SK-MEL-5 (cell line): Measurements from ENCODE around the gene AIF1L. TPM values are rescaled to one million over a fixed set of nuclear protein-coding genes. Genes with fewer than 3 reads are reported as not detected.

Experiments used
- DNase-seq: peaks from one replicate; pipeline ENCODE4 v3.0.0-alpha.2; 2016; ENCODE audit warnings: low read depth, low spot score
- in situ Hi-C: cut with HindIII; loops from 2 replicates; pipeline ENCODE4 v1.10.0; 2016; ENCODE audit warnings: low sequenced_read_pairs, high pct_unique_total_duplicates, low pct_unique_long_range_greater_than_20kb
- total RNA-seq: library from RNA; depleted of rRNA; stranded (reverse); fragments of >200 nt; shearing (Covaris generic); gene quantifications from 2 replicates; pipeline ENCODE4 v1.2.3, GENCODE V29; 2014

The AIF1L gene
- total RNA-seq, 1 experiment from 2014 or later, result 32.7 TPM

DNA sequence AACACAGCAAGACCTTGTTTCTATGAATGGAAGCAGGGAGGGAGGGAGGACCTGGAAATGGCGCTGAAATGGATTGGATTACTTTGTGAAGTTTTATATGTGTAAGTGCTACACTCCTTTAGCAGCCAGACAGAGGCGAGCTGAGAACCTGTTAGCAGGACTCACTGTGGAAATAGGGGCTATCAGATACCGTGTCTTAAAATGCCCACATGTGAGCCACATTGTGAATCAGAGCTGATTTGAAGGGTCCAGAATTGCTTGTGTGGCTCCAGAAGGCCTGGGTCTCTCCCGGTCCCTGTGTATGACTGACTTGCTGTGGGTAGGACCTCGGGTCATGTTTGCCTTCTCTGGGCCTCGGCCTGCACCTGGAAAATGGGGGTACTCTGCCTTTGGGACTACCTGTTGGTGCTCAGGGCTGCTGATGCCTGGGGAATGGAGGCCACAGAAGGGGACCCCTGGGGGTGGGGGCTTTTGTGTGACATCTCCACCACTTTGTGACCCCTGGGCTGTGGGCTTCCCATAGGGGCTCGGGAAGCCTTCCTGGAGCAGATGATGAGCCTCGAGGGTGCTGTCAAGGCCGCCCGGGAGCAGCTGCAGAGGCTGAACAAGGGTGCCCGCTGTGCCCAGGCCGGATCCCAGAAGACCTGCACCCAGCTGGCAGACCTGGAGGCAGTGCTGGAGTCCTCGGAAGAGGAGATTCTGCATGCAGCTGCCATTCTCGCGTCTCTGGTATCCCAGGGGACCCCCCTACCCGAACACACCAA is 24.0 kb upstream of the AIF1L start:
- in situ Hi-C loops, result no loop called here
- DNase-seq, result no peak

DNA sequence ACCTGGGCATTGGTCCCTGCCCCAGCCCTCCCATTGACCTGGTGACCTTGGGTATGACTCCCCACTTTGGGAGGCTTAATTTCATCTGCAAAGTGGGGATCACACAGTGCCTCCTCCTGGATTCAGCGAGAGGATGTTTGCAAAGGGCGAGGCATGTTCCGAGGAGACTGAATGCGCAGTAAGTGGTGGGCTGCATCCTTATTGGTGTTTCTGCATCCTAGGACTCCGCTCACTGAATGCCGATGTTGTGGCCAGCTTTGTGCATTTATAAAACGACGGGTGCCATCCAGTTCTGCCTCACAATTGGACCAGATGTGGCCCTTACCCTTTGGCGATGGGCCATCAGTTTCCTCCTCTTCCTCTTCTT is 23.5 kb upstream of the AIF1L start:
- in situ Hi-C loops, result no loop called here
- no peak for DNase-seq

DNA sequence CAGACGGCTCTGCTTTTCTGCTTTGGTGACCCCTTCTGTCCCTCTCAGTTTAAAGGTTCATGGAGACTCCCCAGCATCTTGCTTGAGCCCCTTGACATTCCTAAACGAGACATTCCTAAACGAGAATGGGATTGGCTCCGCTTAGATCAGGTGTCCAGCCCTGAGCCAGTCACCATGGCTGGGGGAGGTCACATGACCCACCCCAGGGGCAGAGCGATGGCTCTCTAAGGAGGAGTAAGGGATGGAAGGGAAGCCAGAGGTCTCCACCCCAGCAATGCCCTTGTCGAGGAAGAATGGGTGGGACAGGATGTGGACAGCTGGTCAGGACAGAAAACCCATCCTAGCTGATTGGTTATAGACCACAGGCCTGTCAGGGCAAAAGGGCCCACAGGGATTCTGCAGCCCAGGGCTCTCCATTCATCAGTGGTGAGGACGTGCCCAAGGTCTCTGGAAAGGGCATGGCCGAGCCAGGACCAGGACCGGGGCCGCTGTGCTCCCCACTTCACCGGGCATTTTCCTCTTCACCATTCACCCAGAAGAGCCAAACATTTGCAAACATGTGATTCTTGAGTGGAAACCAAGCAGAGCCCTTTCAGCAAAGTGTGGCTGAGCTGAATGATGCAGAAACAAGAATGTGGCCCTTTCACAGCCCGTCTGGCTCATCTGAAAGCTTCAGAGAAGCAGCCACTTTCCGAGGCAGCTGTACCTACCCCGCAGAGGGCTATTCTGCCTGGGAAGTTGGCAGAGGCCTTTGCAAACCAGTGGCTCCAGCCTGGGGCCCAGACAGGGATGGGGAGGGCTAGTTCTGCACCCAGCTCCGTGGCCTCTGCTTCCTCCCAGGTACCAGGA is 19.8 kb upstream of the AIF1L start:
- in situ Hi-C loops, result no loop called here

DNA sequence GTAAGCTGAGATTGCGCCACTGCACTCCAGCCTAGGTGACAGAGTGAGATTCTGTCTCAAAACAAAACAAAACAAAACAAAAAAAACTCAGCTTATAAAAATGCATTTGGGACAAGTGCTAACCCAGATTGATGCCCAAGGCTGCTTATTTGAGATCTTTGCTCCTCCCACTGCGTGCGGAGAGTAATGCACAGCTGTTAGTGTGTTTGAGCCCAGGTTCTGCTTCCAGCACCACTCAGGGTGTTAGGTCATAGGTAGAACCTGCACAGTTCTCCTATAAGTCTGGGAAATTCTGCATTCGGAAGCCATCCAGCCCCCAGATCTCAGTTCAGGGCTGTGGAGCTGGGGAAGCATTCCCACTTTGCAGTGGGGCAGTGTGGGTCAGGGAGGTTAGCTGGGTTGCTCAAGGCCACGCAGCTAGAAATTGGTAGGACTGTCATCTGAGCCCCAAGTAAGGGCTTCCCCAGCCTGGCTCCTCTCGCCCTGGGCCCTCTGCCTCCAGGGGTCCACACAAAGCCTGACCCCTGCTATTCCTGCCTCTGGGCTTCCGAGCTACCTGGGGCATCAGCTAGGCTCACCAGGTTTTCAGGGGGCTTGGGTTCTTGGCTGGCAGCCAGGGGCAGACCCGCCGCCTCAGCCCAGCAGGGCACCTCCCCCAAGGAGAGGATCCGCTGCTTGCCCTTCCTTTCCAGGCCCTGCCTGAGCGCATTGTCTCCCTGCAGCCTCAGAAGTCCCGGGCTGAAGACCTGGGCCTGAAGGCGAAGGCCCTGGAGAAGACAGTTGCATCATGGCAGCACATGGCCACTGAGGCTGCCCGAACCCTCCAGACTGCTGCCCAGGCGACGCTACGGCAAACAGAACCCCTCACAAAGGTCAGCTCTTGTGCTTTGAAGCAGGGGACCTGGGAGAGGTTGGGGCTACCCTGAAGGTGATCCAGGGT is 17.6 kb upstream of the AIF1L start:
- in situ Hi-C loops, result no loop called here
- no peak for DNase-seq

More for the DNA sequence above, 19.8 kb upstream of the AIF1L start:
- DNase-seq, result no peak

DNA sequence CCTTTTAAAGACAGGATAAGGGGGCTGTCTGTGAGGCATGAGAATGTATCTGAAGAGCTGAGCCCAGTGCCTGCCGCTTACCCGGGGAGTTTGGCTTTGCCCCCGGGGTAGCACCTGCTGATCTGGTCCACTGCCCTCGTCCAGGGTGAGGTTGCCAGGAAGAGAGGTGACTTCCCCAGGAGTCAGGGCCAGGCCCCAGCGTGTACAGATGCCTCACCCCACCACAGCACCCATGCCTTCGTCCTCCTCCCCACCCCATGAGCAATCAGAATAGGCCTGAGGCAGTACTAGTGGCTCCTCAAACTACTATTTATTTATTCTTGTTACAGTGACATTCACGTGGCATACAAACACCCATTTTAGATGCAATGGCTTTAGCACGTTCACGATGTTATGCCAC is 15.7 kb upstream of the AIF1L start:
- DNase-seq, result no peak
- in situ Hi-C loops, result no loop called here

DNA sequence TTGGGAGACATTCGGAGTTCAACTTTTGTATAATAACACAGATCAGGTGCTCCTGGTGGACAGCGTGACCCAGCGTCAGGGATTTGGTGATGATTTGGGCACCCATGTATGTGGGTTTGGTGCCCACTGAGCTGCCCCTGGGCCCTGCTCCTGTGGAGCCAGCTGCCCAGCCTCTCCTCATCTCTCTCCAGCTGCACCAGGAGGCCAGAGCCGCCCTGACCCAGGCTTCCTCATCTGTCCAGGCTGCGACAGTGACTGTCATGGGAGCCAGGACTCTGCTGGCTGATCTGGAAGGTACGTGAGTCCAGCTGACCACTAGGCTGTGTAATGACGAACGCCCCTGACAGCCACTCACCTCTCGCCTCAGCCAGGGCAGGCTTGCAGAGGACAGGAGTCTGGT is 14.5 kb upstream of the AIF1L start:
- DNase-seq, result no peak
- in situ Hi-C loops, result no loop called here

DNA sequence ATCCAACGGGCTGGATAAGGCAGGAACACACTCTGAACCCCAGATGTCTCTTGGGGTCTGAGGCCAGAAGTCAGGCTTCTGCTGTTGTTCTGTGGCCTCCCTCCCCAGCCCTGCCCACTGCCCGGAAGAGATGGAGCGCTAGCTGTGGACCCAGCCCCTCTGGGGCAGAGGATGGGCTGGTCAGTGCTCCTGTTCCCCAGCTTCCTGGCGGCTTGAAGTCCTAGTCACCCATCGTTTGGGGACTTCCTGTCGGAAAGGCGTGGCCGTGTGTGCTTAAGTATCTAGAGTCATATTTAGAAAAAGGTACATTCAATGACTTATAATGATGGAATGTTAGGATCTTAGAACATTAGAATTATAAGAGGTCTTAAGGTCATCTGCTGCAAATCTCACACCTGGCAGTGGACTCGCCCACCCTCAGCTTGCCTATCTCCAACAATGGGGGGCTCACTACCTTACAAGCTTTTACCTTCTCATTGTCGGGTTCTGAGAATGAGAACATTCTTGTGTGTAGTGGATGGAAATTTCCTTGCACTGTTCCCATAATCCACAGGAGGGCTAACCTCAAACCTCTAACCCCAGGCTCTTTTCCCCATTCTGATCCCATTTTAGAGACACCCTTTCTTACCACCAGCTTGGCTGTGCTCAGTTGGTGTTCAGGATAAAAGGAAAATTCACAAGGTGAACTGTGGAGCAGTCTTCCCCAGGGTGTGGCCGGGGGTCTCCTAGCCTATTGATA is 13.4 kb upstream of the AIF1L start:
- in situ Hi-C loops, result no loop called here

DNA sequence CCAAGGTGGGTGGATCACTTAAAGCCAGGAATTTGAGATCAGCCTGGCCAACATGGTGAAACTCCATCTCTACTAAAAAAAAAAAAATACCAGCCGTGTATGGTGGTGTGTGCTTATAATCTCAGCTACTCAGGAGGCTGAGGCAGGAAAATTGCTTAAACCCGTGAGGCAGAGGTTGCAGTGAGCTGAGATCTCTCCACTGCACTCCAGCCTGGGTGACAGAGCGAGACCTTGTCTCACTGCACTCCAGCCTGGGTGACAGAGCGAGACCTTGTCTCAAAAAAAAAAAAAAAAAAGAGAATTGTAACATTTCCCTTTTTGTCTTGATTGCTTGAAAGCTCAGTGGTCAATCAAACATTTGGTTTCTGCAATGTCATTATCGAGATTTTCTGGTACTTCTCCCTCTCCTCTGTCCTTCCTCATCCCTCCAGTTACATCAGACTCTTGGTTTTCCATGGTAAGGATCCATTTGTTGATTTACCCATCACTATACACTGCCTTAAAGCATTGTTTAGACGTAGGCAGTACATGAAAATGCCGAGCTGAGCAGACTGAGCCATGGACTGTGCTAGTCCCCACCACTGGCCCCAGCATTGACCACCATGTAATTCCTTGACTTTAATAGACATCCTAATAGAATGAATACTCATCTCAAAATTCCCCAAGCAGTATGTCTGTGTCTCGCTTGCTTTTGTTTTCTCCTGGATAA is 11.5 kb upstream of the AIF1L start:
- in situ Hi-C loops, result no loop called here
- DNase-seq, result no peak

More for the DNA sequence above, 13.4 kb upstream of the AIF1L start:
- no peak for DNase-seq

DNA sequence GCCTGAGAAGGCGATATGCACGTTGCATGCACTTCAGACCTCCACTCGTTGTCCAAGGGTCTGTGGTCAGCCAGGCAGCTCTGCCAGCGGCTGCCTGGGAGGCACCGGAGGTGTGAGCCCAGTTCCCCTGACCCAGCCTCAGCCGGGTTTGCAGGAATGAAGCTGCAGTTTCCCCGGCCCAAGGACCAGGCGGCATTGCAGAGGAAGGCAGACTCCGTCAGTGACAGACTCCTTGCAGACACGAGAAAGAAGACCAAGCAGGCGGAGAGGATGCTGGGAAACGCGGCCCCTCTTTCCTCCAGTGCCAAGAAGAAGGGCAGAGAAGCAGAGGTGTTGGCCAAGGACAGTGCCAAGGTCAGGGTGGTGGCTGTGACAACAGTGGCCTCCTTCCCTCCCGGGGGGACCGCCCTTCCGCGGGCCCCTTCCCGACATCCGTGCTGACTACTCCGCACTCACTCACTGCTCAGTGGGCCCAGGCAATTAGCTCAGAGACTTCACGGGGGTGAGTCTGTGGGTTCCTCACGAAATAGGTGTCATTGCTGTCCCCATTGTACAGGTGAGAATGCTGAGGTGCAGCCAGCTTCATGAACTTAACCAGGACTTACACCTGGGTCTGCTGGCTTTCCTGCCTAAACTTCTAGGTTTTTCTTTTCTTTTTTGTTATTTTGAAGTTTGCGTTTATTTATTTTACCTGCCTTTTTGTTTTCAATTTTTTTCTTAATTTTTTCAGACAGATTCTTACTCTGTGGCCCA is 10.8 kb upstream of the AIF1L start:
- no peak for DNase-seq
- in situ Hi-C loops, result no loop called here

DNA sequence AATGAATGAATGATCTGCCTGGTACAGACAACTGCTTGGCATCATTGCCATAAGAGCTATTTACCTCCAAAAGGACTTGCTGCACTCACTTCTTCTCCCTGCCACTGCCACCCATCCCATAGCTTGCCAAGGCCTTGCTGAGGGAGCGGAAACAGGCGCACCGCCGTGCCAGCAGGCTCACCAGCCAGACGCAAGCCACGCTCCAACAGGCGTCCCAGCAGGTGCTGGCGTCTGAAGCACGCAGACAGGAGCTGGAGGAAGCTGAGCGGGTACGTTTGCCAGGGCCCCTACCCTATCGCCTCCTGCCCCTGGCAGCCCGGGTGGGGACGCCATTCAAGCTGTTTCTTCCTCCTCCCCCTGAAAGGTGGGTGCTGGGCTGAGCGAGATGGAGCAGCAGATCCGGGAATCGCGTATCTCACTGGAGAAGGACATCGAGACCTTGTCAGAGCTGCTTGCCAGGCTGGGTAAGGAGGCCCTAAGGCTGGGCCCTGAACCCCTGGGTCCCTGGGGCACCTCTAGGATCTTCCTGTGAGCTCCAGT is 8.9 kb upstream of the AIF1L start:
- in situ Hi-C loops, result no loop called here
- DNase-seq, result no peak

DNA sequence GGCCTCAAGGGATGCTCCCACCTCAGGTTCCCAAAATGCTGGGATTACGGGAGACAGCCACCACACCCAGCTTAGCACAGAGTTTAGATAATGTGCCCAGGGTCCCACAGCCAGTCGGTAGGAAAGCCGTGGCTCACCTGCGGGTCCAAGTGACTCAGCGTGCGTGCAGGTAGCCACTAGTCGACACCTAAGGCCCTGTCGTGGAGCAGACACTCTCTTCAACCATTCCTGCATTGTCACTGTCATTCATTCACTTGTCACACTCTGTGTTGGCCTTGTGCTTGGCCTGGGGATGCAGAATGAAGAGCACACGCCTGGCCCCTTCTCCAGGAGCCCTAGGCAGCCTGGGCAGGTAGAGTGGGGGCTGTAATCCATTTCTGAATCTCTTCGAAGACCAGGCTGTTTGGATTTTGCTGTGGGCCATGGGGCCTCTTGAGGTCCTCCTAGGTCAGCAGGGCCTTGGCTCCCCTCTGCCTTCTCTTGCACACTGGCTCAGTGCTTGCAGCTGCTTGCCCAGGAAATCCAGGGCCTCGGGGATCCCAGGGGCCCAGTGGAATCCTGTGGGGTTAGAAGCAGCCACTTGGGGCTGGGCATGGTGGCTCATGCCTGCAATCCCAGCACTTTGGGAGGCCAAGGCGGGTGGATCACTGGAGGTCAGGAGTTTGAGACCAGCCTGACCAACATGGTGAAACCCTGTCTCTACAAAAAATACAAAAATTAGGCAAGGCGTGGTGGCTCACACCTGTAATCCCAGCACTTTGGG is 6.1 kb upstream of the AIF1L start:
- DNase-seq, result no peak
- in situ Hi-C loops, result no loop called here

DNA sequence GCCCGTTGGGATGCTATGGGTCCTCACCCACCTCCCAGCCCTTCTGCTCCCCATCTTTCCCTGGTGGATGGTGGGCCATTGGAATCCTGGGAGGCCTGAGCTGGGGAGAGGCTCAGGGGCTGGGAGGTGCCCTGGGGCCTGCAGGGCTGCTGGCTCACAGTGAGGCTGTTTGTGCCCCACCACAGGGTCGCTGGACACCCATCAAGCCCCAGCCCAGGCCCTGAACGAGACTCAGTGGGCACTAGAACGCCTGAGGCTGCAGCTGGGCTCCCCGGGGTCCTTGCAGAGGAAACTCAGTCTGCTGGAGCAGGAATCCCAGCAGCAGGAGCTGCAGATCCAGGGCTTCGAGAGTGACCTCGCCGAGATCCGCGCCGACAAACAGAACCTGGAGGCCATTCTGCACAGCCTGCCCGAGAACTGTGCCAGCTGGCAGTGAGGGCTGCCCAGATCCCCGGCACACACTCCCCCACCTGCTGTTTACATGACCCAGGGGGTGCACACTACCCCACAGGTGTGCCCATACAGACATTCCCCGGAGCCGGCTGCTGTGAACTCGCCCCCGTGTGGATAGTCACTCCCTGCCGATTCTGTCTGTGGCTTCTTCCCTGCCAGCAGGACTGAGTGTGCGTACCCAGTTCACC is 4.9 kb upstream of the AIF1L start:
- no peak for DNase-seq
- in situ Hi-C loops, result no loop called here

DNA sequence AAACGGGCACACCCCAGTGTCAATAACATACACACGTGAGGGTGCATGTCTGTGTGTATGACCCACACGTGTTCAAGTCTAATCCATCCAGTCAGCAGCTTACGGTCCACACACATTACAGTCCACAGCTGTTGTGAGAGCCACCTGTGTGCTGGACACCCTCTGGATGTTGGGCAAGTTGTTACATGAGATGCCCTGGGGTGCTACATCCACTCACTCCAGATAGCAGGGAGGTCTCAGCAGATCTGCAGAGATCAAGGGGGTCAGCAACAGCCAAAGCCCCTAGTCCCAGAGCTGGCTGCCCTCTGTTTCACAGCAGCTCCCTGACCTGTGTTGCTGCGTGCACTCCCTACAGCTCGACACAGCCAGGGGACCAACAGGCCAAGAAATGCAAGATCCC is 4.3 kb upstream of the AIF1L start:
- DNase-seq, result no peak
- in situ Hi-C loops, result no loop called here

DNA sequence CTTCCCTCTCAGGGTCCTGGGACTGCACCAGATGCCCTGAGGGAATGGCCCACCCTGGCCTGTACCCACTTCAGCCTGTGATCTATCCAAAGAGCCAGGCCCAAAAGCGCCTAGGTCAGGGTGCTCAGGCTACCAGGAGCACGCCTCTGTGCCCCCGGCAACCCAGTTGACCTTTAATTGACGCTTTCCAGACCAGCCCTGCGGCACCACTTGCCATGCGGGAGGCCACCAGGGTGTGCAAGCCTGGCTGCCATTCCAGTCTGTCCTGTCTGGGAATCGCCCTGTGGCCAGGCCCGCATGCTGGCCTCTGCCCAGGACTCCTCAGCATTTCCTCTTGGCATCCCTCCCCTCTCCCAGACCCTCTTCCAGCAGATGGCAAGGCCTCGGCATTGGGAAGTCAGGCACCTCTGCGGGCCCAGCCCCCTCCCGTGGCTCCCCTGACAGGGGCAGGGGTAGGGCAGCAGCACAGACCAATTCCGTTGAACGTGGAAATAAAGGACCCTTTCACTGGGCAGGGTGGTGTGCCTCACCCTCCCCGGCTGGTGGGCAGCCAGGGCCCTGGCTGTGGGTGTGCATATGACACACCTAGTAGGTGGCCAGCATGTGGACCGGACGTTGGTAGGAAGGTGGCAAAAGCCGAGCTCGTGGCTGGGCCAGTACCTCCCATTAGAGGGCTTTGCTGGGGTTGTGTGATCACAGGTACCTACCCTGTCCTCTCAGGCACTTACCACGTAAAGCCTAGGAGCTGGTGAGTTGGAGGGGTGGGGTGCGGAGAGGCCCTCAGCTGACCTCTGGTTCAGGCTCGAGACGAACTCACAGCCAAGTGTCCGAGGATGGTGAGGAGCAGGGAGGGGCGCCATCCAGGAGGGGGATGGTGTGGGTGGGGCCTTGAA is 3.5 kb upstream of the AIF1L start:
- in situ Hi-C loops, result no loop called here
- no peak for DNase-seq
